WTC11 (cell line): ENCODE measurements around the gene NPL. TPM values are rescaled to one million over a fixed set of nuclear protein-coding genes. Genes with fewer than 3 reads are reported as not detected.

Experiments used
- ATAC-seq: fragments of 200-7000 bp; cut with Tn5 transposase; 2 replicates; pipeline ENCODE4 v1.10.0; 2021; ENCODE audit warnings: mild to moderate bottlenecking, moderate library complexity
- CTCF ChIA-PET: fragments of 300-600 bp; sonication (Branson Sonifier 250); formaldehyde crosslinking; loops from one replicate; lab custom pipeline; 2021; ENCODE audit warnings: antibody characterized with exemption; lab: Charles Lee
- POLR2A ChIA-PET: fragments of 350-600 bp; sonication (Branson Sonifier 250); formaldehyde crosslinking; loops from one replicate; lab custom pipeline; 2021; ENCODE audit warnings: antibody characterized with exemption; lab: Charles Lee
- DNase-seq: peaks from one replicate; pipeline ENCODE4 v3.0.0; 2021; ENCODE audit warnings: low spot score
- H3K27ac Mint-ChIP-seq: 2 replicates; pipeline ENCODE4 v1.8.0; 2021; ENCODE audit warnings: mixed read lengths
- H3K27me3 Mint-ChIP-seq: 2 replicates; pipeline ENCODE4 v1.8.0; 2021; ENCODE audit warnings: low read depth, mild to moderate bottlenecking, moderate library complexity, mixed read lengths
- H3K36me3 Mint-ChIP-seq: 2 replicates; pipeline ENCODE4 v1.8.0; 2021; ENCODE audit warnings: mixed read lengths
- H3K4me1 Mint-ChIP-seq: 2 replicates; pipeline ENCODE4 v1.8.0; 2022; ENCODE audit warnings: mixed read lengths
- H3K4me3 Mint-ChIP-seq: 2 replicates; pipeline ENCODE4 v1.8.0; 2021; ENCODE audit warnings: mild to moderate bottlenecking, moderate library complexity, mixed read lengths
- H3K9me3 Mint-ChIP-seq: 2 replicates; pipeline ENCODE4 v1.8.0; 2021; ENCODE audit warnings: mixed read lengths
- ARID4B ChIP-seq: sonication (generic); formaldehyde crosslinking; IDR thresholded peaks from 2 replicates; pipeline ENCODE4 v1.8.0; 2023; ENCODE audit warnings: missing genetic modification reagents, mild to moderate bottlenecking, borderline replicate concordance
- ATF1 ChIP-seq: sonication (generic); formaldehyde crosslinking; IDR thresholded peaks from 2 replicates; pipeline ENCODE4 v1.8.1; 2023; ENCODE audit warnings: mild to moderate bottlenecking, moderate library complexity, missing genetic modification reagents
- E2F1 ChIP-seq: sonication (generic); formaldehyde crosslinking; IDR thresholded peaks from 2 replicates; pipeline ENCODE4 v1.8.0; 2022; ENCODE audit warnings: mild to moderate bottlenecking, missing genetic modification reagents
- FOXP4 ChIP-seq: sonication (generic); formaldehyde crosslinking; IDR thresholded peaks from 2 replicates; pipeline ENCODE4 v1.8.0; 2022; ENCODE audit warnings: mild to moderate bottlenecking, missing genetic modification reagents
- NFE2L1 ChIP-seq: sonication (generic); formaldehyde crosslinking; IDR thresholded peaks from 2 replicates; pipeline ENCODE4 v1.8.1; 2023; ENCODE audit warnings: missing genetic modification reagents
- PRDM15 ChIP-seq: sonication (generic); formaldehyde crosslinking; IDR thresholded peaks from 2 replicates; pipeline ENCODE4 v1.8.0; 2022; ENCODE audit warnings: missing genetic modification reagents
- SOX15 ChIP-seq: fragments of 250-450 bp; sonication (Bioruptor Pico); IDR thresholded peaks from 2 replicates; pipeline ENCODE4 v1.9.0; 2021; ENCODE audit warnings: mild to moderate bottlenecking
- STAT6 ChIP-seq: sonication (generic); formaldehyde crosslinking; conservative IDR thresholded peaks from 2 replicates; pipeline ENCODE4 v1.8.1; 2023; ENCODE audit warnings: mild to moderate bottlenecking, low read depth, missing genetic modification reagents, moderate library complexity
- ZBTB21 ChIP-seq: sonication (generic); formaldehyde crosslinking; IDR thresholded peaks from 2 replicates; pipeline ENCODE4 v1.8.1; 2023; ENCODE audit warnings: mild to moderate bottlenecking, missing genetic modification reagents, borderline replicate concordance
- ZNF121 ChIP-seq: sonication (generic); formaldehyde crosslinking; IDR thresholded peaks from 2 replicates; pipeline ENCODE4 v1.8.0; 2023; ENCODE audit warnings: missing genetic modification reagents
- ZNF138 ChIP-seq: sonication (generic); formaldehyde crosslinking; conservative IDR thresholded peaks from 2 replicates; pipeline ENCODE4 v1.8.1; 2022; ENCODE audit warnings: mild to moderate bottlenecking, moderate library complexity, missing genetic modification reagents
- ZNF317 ChIP-seq: sonication (generic); formaldehyde crosslinking; IDR thresholded peaks from 2 replicates; pipeline ENCODE4 v1.8.1; 2023; ENCODE audit warnings: low read depth, mild to moderate bottlenecking, moderate library complexity, missing genetic modification reagents, borderline replicate concordance
- total RNA-seq: library from RNA; stranded (reverse); gene quantifications from 3 replicates; pipeline ENCODE4 v1.2.3, GENCODE V29; 2021

The NPL gene
- total RNA-seq, 1 experiment from 2014 or later, result 3.6 TPM

- peak; percentile 73 for TF ChIP-seq ARID4B (CRISPR knock-in tag)
- TF ChIP-seq FOXP4 (CRISPR knock-in tag), result peak; percentile 83
- TF ChIP-seq STAT6 (CRISPR knock-in tag), result no peak
- TF ChIP-seq PRDM15, result no peak
- no peak for TF ChIP-seq ZNF317
Measured at GRCh38 chr1:182839209-182840066, 49.9 kb downstream of the NPL start, which contains the start of gene DHX9 (continued).

DNA sequence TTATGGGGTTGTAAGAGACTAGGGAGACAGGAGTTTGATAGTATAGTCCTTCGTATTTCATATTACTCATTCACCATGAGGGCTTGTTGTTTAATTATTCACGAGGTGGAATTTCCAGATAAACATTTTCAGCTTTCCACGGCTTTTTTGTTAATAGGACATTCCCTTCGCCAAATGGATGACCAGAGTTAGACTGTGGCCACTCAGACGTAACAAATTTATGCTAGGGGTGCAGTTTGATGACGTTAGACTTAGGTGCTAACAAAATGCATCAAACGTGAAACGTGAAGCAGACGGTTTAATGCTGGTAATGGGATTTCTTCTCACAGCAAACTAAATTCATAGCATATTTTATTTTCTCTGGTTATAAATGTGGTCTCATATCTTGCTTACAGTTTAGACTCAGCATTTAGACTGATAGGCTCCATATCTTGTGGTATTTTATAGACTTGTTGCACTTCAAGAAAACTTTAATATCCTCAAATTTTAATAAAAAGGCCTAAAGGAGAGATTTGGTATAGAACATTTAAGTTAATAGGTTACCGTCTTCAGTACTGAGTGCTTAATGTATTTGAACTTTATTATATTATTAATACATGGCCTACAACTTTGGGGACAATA, 51.9 kb downstream of the NPL start:
- H3K36me3 Mint-ChIP-seq, result peaks cover 60% of the 10 kb centered on the region
- H3K27me3 Mint-ChIP-seq, result no peaks in the 10 kb centered on the region
- no peak for ATAC-seq
- H3K27ac Mint-ChIP-seq, result peak overlapping the region; percentile 45
- H3K4me3 Mint-ChIP-seq, result peak overlapping the region; percentile 98
- POLR2A ChIA-PET, result interaction anchor here (1.4 kb wide), 1 partner anchor 14 kb away, joined by 3 read pairs; no protein-coding TSS in a partner anchor
- TF ChIP-seq NFE2L1 (CRISPR knock-in tag) (no peak), SOX15 (CRISPR knock-in tag) (no peak), ATF1 (CRISPR knock-in tag) (no peak), E2F1 (CRISPR knock-in tag) (no peak), STAT6 (CRISPR knock-in tag) (no peak), ZNF138 (CRISPR knock-in tag) (no peak), ZNF121 (CRISPR knock-in tag) (no peak), ZBTB21 (CRISPR knock-in tag) (no peak)
- TF ChIP-seq, all 79 proteins: peak for 0
- CTCF ChIA-PET, result no interaction called here
- no peaks in the 10 kb centered on the region for H3K9me3 Mint-ChIP-seq
- peaks cover 58% of the 10 kb centered on the region for H3K4me1 Mint-ChIP-seq
- no peak for DNase-seq
